Testis (tissue), 2 donors: ENCODE results near the gene KRT20.

Source experiments
- POLR2A ChIP-seq: fragments of 450-650 bp; IDR thresholded peaks from one replicate; pipeline ENCODE4 v1.6.1; 2017; ENCODE audit warnings: antibody characterized with exemption, mild to moderate bottlenecking, moderate library complexity
- TF ChIP-seq, protein P1 (sequence below), 3 experiments: fragments of 450-650 bp in 2 of 3; fragments of 200-600 bp in 1 of 3; sonication (generic) in 1 of 3; IDR thresholded peaks; one replicate each; pipeline ENCODE4 v1.5.1; 2016 to 2019; ENCODE audit warnings: antibody characterized with exemption in 3 of 3, mild to moderate bottlenecking in 2 of 3, moderate library complexity in 1 of 3

DNA sequence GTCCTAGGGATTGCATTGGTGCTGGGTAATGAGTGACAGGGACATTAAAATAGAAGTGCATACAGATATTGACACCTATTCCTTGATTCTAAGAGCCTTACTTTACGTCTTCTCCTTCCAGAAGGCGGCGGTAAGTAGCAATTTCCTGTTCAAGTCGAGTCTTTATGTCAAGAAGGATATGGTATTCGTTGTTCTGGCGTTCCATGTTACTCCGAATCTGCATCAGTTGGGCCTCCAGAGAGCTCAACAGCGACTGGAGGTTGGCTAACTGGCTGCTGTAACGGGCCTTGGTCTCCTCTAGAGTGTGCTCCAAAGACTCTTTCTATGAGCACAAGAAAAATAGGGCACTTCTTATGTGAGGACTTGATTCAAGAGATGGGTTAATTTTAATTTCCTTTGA is 7.0 kb downstream of the KRT20 start:
- TF ChIP-seq, protein P1, sequence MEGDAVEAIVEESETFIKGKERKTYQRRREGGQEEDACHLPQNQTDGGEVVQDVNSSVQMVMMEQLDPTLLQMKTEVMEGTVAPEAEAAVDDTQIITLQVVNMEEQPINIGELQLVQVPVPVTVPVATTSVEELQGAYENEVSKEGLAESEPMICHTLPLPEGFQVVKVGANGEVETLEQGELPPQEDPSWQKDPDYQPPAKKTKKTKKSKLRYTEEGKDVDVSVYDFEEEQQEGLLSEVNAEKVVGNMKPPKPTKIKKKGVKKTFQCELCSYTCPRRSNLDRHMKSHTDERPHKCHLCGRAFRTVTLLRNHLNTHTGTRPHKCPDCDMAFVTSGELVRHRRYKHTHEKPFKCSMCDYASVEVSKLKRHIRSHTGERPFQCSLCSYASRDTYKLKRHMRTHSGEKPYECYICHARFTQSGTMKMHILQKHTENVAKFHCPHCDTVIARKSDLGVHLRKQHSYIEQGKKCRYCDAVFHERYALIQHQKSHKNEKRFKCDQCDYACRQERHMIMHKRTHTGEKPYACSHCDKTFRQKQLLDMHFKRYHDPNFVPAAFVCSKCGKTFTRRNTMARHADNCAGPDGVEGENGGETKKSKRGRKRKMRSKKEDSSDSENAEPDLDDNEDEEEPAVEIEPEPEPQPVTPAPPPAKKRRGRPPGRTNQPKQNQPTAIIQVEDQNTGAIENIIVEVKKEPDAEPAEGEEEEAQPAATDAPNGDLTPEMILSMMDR (IDR thresholded peaks at IDR 0.05), result no peak
- TF ChIP-seq POLR2A, result no peak
